SH-SY5Y (cell line): ENCODE measurements around the gene C10orf90.

ENCODE experiments used
- GATA2 ChIP-seq: IDR thresholded peaks from 2 replicates; pipeline ENCODE4 v1.6.1; 2011; ENCODE audit warnings: mild to moderate bottlenecking, low read depth, low read length
- GATA3 ChIP-seq: IDR thresholded peaks from 2 replicates; pipeline ENCODE4 v1.6.1; 2011; ENCODE audit warnings: low read depth, mild to moderate bottlenecking, low read length, moderate library complexity

DNA sequence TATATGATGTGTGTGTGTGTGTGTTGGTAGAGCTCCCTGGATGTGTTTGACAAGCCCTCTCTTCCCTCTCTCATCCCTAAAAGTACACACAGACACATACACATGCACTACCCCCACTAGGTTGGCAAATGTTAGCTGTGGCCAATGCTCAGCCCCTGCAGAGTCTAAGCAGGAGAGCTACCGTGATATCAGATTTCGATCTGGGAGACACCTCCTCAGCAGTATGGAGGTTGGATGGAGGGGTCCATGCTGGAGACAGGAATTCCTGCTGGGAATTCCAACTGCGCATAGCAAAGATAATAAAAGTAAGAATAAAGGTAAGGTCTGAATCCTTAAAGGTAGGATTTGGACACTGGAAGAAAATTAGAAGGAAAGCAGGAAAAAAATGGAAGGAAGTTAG lies 85.7 kb downstream of the C10orf90 start:
- TF ChIP-seq GATA3 (no peak), GATA2 (no peak)
